GM19023 (cell line): ENCODE results near the gene HORMAD2.

Experiments
- ATAC-seq: cut with Tn5 transposase; IDR thresholded peaks from one replicate; pipeline ENCODE4 v1.9.1; 2021; ENCODE audit warnings: mild to moderate bottlenecking, moderate library complexity; ENCODE audit not compliant: unreplicated experiment

Gene HORMAD2

DNA sequence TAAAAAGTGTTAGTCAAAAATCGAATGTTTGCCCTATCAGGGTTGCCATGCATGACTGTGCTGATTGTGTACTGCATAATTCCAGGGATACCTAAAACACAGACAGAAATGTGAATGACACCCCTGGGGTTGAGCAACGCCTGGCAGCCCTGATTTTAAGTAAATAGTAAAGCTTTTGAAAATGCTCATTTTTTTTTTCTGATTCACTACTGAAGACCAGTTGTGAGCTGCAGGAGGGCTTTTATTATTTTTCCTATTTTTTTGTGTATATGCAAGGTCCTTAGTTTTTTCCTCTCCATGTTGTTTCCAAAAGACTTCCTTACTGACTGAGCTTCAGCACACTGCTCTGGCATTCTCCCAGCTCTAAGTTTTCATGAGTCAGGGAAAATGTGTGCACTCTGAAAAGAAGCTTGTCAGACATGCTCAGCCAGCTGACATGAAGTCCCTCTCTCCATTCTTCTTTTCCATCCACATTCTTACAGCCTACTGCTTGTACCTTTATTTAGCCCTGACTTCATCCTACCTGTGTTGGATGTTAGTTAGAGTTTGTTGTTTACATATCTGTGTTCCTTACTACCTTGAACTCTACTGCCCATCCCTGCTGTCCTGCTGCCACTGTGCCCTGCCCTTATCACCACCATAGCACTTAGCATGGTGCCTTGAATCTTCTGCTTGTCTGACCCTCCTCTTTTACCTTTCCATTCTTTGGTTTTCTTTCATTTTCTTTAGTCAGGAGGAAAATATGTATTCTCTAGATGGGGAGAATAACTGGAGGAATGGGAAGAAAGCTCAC, 79.5 kb downstream of the HORMAD2 start:
- ATAC-seq: no peak

- ATAC-seq: no peak
Measured at GRCh38 chr22:30161051-30161469, 80.8 kb downstream of the HORMAD2 start.

- no peak for ATAC-seq
Measured at GRCh38 chr22:30167296-30167695, 87.0 kb downstream of the HORMAD2 start.

GRCh38 chr22:30167734-30168133, 87.5 kb downstream of the HORMAD2 start:
- no peak for ATAC-seq

DNA sequence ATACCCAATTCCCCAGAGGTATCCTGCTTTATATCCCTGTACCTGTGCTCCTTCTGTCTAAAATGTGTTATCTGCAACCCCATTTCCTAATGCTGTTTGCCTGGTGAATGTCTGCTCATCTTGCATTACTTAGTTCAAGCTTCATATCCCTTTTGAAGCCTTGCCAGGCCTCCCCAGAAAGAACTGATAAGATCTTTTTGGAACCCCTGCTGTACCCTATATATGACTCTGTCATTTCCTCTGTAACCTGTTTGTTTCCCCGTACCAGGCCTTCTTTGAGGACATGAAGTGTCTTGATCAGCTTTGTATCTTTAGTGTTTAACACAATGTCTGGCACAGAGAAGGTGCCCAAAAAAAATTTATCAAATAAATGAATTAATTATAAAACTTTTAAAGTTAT, 88.7 kb downstream of the HORMAD2 start:
- no peak for ATAC-seq

- no peak for ATAC-seq
Measured at GRCh38 chr22:30170129-30170528, 89.9 kb downstream of the HORMAD2 start.

GRCh38 chr22:30171008-30171407, 90.7 kb downstream of the HORMAD2 start:
- ATAC-seq: no peak

GRCh38 chr22:30175690-30176288, 95.5 kb downstream of the HORMAD2 start:
- no peak for ATAC-seq

GRCh38 chr22:30176431-30176830, 96.2 kb downstream of the HORMAD2 start:
- ATAC-seq: no peak

- no peak for ATAC-seq
Measured at GRCh38 chr22:30178181-30179126, 98.2 kb downstream of the HORMAD2 start.

DNA sequence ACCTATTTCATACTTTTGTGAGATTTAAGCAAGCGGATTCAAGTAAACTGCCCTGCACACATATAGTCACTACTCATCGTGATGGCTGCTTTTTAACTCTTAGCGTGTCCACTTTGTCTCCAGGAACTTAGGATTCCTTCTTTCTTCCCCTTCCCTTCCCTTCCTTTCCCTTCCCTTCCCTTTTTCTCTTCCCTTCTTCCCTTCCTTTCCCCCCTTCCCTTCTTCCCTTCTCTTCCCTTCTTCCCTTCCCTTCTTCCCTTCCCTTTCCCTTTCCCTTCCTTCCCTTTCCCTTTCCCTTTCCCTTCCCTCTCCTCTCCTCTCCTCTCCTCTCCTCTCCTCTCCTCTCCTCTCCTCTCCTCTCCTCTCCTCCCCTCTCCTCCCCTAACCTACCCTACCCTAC, 100.4 kb downstream of the HORMAD2 start:
- no peak for ATAC-seq

DNA sequence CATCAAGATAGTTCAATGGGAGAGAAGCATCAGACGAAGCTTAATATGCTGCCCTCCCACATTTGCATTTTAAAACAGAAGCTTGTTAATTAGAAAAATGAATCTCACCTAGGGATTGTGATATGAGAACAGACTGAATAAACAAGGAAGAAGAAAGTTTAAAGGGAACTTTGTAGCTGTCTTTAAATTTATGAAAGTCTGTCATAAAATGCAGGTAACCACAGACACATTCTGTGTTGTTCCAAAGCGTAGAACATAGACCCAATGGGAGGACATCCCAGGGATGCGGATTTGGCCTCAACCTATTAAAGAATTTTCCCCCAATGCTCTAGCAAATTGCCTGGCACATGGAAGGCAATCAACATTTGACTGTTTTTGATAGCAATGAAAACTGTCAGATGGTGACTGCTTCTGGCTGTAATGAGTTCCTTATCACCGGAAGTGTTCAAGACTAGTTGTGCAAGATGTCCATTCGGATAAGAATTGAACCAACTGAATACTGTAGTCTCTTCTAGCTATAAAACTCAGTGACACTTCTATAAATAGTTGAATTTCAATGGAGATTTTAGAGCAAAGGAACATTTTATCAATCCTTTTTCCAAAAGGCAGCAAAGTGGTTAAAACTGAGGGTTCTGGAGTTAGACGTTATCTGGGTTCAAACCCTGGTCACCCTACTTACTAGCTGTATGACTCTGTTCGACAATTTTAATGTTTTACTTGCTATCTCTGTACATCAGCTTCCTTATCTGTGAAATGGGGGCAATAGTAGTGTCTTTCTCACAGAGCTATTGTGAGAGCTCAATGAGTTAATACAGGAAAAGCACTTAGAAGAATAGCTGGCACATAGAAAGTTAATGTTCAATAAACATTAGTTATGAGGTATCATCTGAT, 101.4 kb downstream of the HORMAD2 start:
- no peak for ATAC-seq

GRCh38 chr22:30182350-30182745, 102.1 kb downstream of the HORMAD2 start:
- ATAC-seq: no peak

GRCh38 chr22:30182815-30183214, 102.6 kb downstream of the HORMAD2 start:
- ATAC-seq: no peak

- no peak for ATAC-seq
Measured at GRCh38 chr22:30183271-30183670, 103.0 kb downstream of the HORMAD2 start.

GRCh38 chr22:30183861-30184278, 103.6 kb downstream of the HORMAD2 start:
- no peak for ATAC-seq

- ATAC-seq: no peak
Measured at GRCh38 chr22:30185129-30185528, 104.9 kb downstream of the HORMAD2 start.

DNA sequence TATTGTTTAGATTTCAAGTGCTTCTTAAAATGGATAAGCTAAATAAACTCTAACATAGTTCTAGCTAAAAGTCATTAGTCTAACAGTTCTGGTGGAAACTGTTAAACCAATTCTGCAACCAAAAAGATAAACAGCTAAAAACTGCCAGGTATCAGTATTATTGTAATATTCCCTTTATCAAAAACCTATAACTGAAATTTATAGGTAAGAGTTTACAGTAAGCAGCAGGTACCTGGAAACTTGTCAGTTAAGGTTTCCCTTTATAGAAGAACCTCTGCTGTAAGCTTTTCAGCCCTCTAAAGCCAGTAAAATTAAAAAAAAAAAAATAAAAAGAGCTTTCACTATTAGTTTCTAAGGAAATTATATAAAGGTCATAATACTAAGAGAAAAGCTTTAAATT, 105.3 kb downstream of the HORMAD2 start:
- no peak for ATAC-seq

GRCh38 chr22:30186041-30186440, 105.8 kb downstream of the HORMAD2 start:
- no peak for ATAC-seq

DNA sequence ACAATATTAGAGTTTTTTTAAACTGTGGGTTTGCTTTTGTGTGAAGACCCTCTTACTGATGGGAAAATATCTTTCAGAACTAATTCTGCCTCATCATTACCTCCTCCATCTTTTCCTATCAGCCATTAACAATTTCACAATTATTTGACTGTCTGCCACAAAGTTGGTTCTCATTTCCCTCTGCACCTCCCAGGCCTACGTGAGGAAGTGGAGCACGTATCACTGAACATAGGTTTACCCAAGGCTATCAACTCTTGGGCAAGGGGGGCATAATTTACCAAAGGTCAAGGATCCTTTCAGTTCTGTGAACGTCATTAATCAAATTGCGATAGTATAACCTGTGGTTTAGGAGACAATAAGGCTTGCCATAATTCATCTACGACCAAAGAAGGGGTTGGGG, 106.2 kb downstream of the HORMAD2 start:
- ATAC-seq: no peak
